Activated effector memory CD4-positive, alpha-beta T cell treated with anti-CD3 and anti-CD28 coated beads, Interleukin-2, amount 50 U/mL, for 16 hours (primary cell): Measurements from ENCODE around the gene EIPR1.

ENCODE experiments used
- DNase-seq: peaks from one replicate; pipeline ENCODE4 v3.0.0-alpha.2; 2020

EIPR1 gene

DNA sequence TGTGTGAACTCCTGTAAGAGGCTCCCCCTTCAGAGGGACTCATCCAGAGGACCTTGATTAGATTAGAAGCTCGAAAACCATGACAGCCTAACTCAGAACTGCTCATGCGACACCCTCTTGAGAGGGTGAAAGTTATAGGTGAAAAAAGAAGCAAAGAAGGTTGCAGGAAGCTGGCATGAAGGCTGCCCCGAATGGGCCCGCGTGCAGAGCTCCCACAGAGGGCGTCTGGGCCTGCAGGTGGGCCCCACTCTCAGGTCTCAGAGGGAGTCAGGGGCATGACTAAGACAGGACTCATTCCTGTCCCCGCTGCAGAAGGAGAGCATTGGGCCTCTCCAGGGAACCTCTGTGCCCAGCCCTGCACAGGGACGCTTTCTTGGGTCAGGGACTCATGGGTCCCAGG lies 235.4 kb downstream of the EIPR1 start:
- no peak for DNase-seq

- no peak for DNase-seq
Observed at GRCh38 chr2:3141696-3142095, 235.9 kb downstream of the EIPR1 start.

DNA sequence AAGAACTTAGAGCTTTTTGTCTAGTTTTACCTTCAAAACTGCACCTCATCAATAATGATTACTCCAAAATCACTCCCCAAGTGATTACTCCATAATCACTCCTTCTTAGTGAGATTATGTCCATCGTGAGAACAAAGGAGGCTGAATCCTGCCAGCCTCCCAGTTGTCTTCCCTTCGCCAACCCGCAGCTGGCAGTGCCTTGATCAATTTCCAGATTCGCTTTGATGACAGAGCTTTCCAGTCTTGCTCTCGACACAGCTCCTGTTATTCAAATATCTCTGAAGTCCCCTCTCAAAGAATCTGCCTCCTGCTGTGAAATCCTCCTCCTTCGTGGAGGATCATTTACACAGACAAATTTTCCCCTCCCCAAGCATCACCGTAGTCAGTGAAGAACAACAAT lies 237.7 kb downstream of the EIPR1 start:
- no peak for DNase-seq
